ENCODE data around the gene SLC25A51.
A peak's percentile ranks its signal among the peaks of the same experiment; 100 is the strongest.
"Not testable (repeated sequence)": the region's sequence is repeated elsewhere in the genome, so short reads cannot be mapped to it uniquely, and the experiment has no call there.

SLC25A51 gene

DNA sequence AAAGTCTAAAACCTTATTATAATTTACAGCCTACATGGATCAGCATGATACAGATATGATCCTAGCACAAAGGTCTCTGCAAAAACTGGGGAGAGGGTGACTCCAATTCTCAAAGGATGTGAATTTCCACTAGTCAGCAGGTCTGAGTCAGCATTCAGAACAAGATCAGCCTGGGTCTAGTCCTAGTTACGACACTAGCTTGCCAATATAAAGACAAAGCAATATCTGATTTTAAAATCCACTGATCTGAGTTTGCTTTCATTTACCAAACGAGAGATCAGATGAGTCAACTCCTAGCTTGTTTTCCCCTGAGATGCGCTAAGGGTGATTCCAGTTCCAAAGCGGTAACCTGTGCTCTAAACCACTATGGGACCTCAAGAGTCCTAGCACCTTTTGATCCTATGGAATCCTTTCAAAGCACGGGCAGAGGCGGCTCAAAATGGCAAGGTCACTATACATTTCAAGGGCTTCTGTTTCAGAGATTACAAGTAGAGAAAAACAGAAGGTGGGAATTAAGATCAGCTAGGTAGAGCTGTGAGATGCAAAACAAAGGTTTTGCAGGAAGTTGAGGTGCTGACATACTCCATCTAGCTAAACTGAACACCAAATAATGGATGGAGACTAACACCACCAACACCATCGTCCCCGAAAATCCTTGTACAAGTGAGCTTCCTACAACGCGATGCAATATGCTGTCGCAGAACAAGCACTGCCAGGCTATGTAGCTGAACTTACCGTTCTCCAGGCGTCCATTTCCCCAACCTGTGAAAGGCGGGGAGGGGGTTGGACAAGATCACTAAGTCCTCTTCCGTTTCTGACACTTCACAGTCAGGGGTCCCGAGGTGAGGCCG is 906 bp downstream of the SLC25A51 start:
- peak overlapping the region; percentile 88 for H3K4me3 ChIP-seq (ENCODE audit: low read depth, low read length)
- no peak for TF ChIP-seq CTCF (IDR thresholded peaks at IDR 0.05; ENCODE audit: low read depth, low read length)

- no peak overlapping the region for H3K4me3 ChIP-seq (ENCODE audit: low read depth, low read length)
- no peak for TF ChIP-seq CTCF (IDR thresholded peaks at IDR 0.05; ENCODE audit: low read depth, low read length)
Measured at GRCh38 chr9:37902131-37902530, 1.8 kb downstream of the SLC25A51 start.

DNA sequence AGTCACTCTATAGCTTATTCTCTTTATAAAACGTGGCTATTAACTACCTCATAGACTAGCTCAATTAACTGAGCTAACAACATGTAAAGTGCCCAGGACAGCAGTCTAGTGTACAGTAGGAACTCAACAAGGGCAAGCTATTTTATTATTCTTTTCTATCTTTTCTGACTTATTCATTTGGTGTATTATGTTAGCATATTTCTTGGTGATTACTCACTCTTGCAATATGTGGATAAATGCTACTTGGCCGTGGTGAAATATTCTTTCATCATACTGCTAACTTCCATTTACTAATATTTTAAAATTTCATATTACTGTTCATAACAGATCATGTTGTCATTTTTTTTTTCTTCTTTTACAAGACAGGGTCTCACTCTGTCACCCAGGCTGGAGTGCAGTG is 4.9 kb downstream of the SLC25A51 start:
- TF ChIP-seq CTCF (IDR thresholded peaks at IDR 0.05; ENCODE audit: low read depth, low read length) = no peak
- H3K4me3 ChIP-seq (ENCODE audit: low read depth, low read length) = no peak overlapping the region

DNA sequence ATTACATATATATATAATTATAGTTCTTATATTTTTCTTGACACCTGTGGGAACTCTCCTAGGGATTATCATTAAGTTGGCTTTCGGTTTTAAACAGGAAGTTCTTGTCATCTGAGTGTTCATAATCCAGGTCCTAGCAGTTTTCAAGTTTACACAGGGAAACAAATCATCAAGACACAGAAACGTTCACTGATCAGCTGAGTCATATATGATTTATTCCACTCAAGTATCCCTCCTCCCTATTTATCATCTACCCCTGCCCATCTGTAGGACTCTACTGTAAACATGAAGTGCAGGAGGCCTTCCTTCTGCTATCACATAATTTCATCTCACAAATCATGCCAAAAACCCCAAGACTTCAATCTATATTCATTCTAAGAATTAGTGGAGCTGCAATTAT is 6.3 kb downstream of the SLC25A51 start:
- H3K4me3 ChIP-seq (ENCODE audit: low read depth, low read length) = no peak overlapping the region
- no peak for TF ChIP-seq CTCF (IDR thresholded peaks at IDR 0.05; ENCODE audit: low read depth, low read length)

DNA sequence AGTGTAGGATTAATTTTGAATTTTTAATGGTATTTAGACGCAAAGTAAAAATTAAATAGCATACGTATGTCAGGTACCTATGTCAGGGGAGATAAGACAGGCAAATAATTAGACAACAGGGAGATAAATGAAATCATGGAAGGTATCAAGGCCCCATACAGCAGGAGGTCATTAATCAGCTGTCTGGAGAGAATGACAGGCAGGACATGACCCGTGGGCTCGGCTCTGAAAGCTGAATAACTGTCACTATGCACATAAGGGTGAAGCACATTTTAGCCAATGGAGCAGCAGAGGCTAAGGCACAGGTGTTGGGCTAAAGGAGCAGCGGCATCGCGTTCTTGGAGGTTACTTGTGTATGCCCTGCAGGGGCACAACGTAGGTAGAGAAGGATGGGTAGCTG is 11.9 kb downstream of the SLC25A51 start:
- no peak for TF ChIP-seq CTCF (IDR thresholded peaks at IDR 0.05; ENCODE audit: low read depth, low read length)

DNA sequence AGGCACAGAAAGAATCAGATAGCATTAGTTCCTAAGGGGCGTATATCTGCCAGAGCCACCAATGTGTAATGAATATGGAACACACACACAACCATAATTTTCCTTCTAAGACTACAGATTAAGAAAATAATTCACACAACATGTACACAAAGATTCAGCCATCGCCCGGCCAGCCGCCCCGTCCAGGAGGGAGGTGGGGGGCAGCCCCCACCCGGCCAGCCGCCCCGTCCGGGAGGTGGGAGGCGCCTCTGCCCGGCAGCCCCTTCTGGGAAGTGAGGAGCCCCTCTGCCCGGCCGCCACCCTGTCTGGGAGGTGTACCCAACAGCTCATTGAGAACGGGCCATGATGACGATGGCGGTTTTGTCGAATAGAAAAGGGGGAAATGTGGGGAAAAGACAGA is 12.9 kb downstream of the SLC25A51 start:
- not testable (repeated sequence) for H3K4me3 ChIP-seq (ENCODE audit: low read depth, low read length)

More for the DNA sequence above, 11.9 kb downstream of the SLC25A51 start:
- H3K4me3 ChIP-seq (ENCODE audit: low read depth, low read length) = no peak overlapping the region

DNA sequence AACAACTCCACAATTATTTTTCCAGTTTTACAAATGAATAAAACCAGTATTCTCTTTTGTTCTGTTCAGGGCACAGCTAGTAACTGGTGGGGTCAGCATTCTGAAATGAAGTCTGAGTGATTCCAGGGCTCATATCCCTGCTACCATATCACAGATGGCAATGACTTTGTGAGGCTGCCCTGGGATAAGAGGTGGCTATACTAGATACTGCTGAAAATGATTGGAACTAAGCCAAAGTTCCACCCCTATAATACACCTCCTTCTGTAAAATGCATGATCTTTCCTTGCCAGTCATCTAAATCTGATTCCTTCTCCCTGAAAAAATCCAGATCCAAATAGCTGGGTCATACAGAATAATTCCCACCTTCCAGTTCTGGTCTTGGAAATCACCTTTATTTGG is 14.4 kb downstream of the SLC25A51 start:
- no peak for TF ChIP-seq CTCF (IDR thresholded peaks at IDR 0.05; ENCODE audit: low read depth, low read length)

DNA sequence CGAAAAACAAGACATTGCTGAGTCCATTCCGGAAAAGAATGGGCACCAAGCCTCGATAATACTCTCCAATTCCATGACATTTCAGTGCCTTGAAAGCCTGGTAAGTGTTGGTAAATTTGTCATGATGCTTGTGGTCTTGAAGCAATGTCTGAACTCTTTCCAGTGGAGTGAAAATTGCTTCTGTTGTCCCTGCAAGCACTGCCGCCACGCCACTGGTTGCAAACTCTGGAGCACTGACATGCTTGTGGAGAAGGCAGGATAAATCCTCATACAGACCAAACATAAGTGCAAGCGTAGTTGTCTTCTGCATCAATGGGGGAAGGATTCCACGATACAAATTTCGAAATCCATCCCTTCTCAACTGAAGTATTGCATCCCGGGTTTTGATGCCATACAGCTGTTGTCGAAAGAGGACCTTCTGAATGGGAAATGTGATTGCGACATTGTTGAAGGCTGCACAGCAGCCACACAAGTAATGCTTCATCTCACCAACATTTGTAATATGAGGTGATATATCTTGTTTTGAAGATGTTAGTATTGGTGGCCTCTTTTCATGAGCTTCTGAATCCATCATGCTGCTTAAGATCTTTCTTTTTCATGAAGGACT is 15.8 kb downstream of the SLC25A51 start:
- H3K4me3 ChIP-seq (ENCODE audit: low read depth, low read length) = not testable (repeated sequence)

More for the DNA sequence above, 14.4 kb downstream of the SLC25A51 start:
- no peak overlapping the region for H3K4me3 ChIP-seq (ENCODE audit: low read depth, low read length)
